Measurements from ENCODE around the gene RIC1. TPM values are rescaled to one million over a fixed set of nuclear protein-coding genes. Genes with fewer than 3 reads are reported as not detected.

The RIC1 gene
- total and polyA plus RNA-seq, 9 of the 15 experiments (the other 6 are each of a cell fraction or from before 2014, with no cell fraction given), result 3.2 to 25.8 (median 15.0) TPM

- TF ChIP-seq POLR2AphosphoS5 (IDR thresholded peaks at IDR 0.05; ENCODE audit: control insufficient read depth, insufficient read depth, low read depth, low read length), result peak; percentile 47; the same call in 1 of the 2 replicates
- 0 out of 2 replicates have a peak, but pooled peaks have one; percentile 9 for TF ChIP-seq C11orf30 (IDR thresholded peaks at IDR 0.05; ENCODE audit: low read depth)
- TF ChIP-seq EP400 (IDR thresholded peaks at IDR 0.05), result peak; percentile 74; the same call in 1 of the 2 replicates
- no peak for TF ChIP-seq ZNF224 (CRISPR knock-in tag; IDR thresholded peaks at IDR 0.05)
- no peak for TF ChIP-seq TCF7 (IDR thresholded peaks at IDR 0.05; ENCODE audit: borderline replicate concordance)
- TF ChIP-seq CREB1 (IDR thresholded peaks at IDR 0.05), result peak; percentile 93
- TF ChIP-seq CREB1 (CRISPR knock-in tag; IDR thresholded peaks at IDR 0.05), result peak; percentile 80
- no peak for TF ChIP-seq RCOR1 (IDR thresholded peaks at IDR 0.05; ENCODE audit: borderline replicate concordance in 1 of 2, low read depth in 2 of 2, low read length in 2 of 2)
- 0 out of 2 replicates have a peak, but pooled peaks have one; percentile 45 for TF ChIP-seq L3MBTL2 (IDR thresholded peaks at IDR 0.05)
- TF ChIP-seq HMGN3 (IDR thresholded peaks at IDR 0.05; ENCODE audit: borderline replicate concordance, extremely low read depth, insufficient read length, low read depth, low read length), result peak; percentile 50
- peak; percentile 37; the same call in 1 of the 2 replicates for TF ChIP-seq NKRF (IDR thresholded peaks at IDR 0.05; ENCODE audit: borderline replicate concordance)
- TF ChIP-seq ZFP36 (IDR thresholded peaks at IDR 0.05; ENCODE audit: low read depth, low read length, partially characterized antibody), result no peak
- TF ChIP-seq TEAD2 (tag; IDR thresholded peaks at IDR 0.05), result no peak
- peak in 1 of 2 experiments; percentile 63; a peak in 1 of 4 replicates for TF ChIP-seq HDAC1 (IDR thresholded peaks at IDR 0.05)
- 0 out of 2 replicates have a peak, but pooled peaks have one; percentile 33 for TF ChIP-seq MTA3 (IDR thresholded peaks at IDR 0.05; ENCODE audit: borderline replicate concordance)
- TF ChIP-seq MBD2 (IDR thresholded peaks at IDR 0.05; ENCODE audit: borderline replicate concordance, low read depth), result peak; percentile 26
- TF ChIP-seq, protein P1, sequence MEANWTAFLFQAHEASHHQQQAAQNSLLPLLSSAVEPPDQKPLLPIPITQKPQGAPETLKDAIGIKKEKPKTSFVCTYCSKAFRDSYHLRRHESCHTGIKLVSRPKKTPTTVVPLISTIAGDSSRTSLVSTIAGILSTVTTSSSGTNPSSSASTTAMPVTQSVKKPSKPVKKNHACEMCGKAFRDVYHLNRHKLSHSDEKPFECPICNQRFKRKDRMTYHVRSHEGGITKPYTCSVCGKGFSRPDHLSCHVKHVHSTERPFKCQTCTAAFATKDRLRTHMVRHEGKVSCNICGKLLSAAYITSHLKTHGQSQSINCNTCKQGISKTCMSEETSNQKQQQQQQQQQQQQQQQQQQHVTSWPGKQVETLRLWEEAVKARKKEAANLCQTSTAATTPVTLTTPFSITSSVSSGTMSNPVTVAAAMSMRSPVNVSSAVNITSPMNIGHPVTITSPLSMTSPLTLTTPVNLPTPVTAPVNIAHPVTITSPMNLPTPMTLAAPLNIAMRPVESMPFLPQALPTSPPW (CRISPR knock-in tag; IDR thresholded peaks at IDR 0.05), result peak; percentile 89
- peak; percentile 69 for TF ChIP-seq CCNT2 (IDR thresholded peaks at IDR 0.05; ENCODE audit: borderline replicate concordance, extremely low read depth, insufficient read length, low read depth, low read length)
- no peak for TF ChIP-seq ZNF431 (CRISPR knock-in tag; IDR thresholded peaks at IDR 0.05)
- TF ChIP-seq FOXP1 (CRISPR knock-in tag; IDR thresholded peaks at IDR 0.05), result peak; percentile 72; the same call in 1 of the 2 replicates
- TF ChIP-seq, protein P2, sequence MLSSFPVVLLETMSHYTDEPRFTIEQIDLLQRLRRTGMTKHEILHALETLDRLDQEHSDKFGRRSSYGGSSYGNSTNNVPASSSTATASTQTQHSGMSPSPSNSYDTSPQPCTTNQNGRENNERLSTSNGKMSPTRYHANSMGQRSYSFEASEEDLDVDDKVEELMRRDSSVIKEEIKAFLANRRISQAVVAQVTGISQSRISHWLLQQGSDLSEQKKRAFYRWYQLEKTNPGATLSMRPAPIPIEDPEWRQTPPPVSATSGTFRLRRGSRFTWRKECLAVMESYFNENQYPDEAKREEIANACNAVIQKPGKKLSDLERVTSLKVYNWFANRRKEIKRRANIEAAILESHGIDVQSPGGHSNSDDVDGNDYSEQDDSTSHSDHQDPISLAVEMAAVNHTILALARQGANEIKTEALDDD (IDR thresholded peaks at IDR 0.05), result no peak
- TF ChIP-seq ZNF444 (CRISPR knock-in tag; IDR thresholded peaks at IDR 0.05), result peak; percentile 65; the same call in 1 of the 2 replicates
These were observed at the start of gene RIC1 (continued) for GRCh38 chr9:5628530-5629311.
